Measurements from ENCODE around the gene SHISA9.

Gene SHISA9

DNA sequence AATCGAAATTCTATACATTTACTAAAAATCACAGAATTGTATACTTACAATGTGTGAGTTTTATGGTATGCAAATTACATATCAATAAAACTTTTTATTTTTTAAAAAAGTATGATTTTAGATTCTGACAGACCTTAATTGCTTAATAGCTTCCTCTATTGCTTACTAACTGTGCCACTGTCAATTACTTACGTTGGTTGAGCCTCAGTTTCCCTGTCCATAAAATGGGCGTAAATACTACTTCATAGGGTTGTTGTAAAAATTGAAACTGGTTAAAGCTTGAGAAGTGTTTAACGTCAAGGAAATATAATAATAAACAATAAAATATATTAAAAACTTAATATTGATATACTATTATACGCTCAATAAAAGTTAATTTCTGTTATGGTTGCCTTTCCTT lies 203.4 kb downstream of the SHISA9 start:
- H3K4me3 ChIP-seq (ENCODE audit: low read depth, low read length): no peak overlapping the region
- no peak for DNase-seq (ENCODE audit: low read depth)
- TF ChIP-seq, protein P1, sequence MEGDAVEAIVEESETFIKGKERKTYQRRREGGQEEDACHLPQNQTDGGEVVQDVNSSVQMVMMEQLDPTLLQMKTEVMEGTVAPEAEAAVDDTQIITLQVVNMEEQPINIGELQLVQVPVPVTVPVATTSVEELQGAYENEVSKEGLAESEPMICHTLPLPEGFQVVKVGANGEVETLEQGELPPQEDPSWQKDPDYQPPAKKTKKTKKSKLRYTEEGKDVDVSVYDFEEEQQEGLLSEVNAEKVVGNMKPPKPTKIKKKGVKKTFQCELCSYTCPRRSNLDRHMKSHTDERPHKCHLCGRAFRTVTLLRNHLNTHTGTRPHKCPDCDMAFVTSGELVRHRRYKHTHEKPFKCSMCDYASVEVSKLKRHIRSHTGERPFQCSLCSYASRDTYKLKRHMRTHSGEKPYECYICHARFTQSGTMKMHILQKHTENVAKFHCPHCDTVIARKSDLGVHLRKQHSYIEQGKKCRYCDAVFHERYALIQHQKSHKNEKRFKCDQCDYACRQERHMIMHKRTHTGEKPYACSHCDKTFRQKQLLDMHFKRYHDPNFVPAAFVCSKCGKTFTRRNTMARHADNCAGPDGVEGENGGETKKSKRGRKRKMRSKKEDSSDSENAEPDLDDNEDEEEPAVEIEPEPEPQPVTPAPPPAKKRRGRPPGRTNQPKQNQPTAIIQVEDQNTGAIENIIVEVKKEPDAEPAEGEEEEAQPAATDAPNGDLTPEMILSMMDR (conservative IDR thresholded peaks at IDR 0.05; ENCODE audit: low read depth, low read length): no peak

DNA sequence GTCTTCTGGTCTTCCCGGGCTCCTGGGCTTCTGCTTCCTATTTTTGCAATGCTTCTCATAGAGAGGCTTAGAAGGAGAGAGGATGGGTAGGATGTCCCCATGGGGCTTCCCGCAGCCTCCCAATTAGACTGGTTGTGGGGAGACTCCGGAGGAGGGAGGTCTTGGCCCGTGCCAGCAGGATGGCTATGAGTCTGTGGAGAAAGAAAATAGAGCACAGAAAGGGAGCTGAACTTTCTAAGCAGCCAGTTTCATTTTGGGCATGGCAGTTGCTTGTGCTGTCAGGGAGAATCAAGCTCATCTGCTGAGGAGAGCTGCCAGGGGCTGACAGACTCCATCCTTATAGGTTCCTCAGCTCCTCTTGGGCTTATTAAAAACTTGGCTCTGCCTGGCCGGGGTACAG lies 204.0 kb downstream of the SHISA9 start:
- no peak overlapping the region for H3K4me3 ChIP-seq (ENCODE audit: low read depth, low read length)
- TF ChIP-seq, protein P1 (conservative IDR thresholded peaks at IDR 0.05; ENCODE audit: low read depth, low read length): no peak
- DNase-seq (ENCODE audit: low read depth): no peak

DNA sequence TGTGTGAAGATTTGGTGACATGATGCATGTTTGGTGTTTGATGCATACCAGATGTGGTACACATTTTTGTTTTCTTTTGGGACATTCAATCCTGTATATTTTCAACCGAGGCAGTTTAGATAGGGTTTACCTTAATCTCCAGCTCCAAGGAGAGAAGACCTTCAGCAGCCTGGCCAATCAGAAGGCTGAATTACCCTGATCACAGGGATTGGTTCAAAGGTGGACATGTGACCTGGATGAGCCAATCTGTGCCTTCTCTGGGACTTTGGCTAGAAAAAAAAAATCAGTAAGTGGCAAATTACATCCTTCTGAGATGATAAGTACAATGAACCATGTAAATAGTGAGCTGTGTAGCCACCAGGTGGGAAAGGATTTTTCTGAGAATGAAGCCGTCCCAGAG lies 205.1 kb downstream of the SHISA9 start:
- no peak overlapping the region for H3K4me3 ChIP-seq (ENCODE audit: low read depth, low read length)
- DNase-seq (ENCODE audit: low read depth): no peak
- TF ChIP-seq, protein P1 (conservative IDR thresholded peaks at IDR 0.05; ENCODE audit: low read depth, low read length): no peak

DNA sequence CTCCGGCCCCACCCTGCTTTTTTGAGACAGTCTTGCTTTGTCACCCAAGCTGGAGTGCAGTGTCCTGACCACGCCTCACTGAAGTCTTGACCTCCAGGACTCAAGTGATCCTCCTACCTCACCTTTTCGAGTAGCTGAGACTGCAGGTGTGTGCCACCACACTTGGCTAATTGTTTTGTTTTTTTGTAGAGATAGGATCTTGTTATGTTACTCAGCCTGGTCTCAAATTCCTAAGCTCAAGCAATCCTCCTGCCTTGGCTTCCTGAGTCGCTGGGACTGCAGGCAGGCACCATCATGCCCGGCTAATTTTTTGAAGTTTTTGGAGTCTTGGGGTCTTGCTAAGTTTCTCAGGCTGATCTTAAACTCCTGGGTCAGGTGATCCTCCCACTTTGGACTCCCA lies 206.7 kb downstream of the SHISA9 start:
- no peak overlapping the region for H3K4me3 ChIP-seq (ENCODE audit: low read depth, low read length)
- TF ChIP-seq, protein P1 (conservative IDR thresholded peaks at IDR 0.05; ENCODE audit: low read depth, low read length): no peak
- no peak for DNase-seq (ENCODE audit: low read depth)

DNA sequence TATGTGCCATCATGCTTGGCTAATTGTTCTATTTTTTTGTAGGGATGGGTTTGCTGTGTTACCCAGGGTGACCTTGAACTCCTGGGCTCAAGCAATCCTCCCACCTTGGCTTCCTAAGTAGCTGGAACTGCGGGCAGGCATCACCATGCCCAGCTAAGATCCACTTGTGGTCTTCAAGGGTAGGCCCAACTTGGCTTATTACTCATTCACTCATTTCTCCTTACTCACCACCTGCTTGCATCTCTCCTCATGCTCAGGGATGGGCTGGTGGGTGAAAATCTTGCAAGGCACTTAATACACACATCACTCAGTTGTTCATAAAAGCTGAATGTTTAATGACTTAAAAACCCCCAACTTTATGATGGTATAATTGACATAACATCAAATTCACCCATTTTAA lies 207.8 kb downstream of the SHISA9 start:
- DNase-seq (ENCODE audit: low read depth): no peak
- TF ChIP-seq, protein P1 (conservative IDR thresholded peaks at IDR 0.05; ENCODE audit: low read depth, low read length): no peak
- H3K4me3 ChIP-seq (ENCODE audit: low read depth, low read length): no peak overlapping the region

DNA sequence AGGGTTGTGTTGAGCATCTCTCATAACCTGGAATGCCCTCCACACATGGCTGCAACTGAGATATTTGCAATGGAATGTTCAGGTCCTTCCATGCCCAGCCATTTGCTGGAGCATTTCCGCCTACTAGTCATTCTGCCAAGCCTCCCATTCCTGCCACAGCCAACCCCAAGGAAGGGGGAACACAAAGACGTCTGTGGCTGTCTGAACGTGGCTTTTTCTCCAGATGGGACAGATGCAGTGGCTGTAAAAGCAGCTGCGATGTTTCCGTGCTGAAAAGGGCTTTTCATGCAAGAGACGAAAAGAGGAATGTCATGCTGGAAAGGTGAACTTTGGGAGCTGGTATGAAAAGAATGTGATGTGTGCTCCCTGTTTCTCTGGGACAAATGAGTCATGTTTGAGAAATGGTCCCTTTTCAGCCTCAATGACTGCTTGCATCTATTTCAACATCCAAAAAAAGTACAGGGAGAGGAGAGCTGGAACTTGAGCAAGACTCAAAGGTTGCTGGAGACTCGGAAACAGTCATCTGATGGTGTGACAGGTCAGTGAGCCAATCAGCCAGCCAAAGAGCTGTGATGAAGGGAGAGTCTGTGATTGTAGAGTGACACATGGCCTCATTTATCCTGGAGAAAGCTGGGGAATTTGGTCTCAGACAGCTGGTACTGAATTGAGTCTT lies 208.9 kb downstream of the SHISA9 start:
- no peak overlapping the region for H3K4me3 ChIP-seq (ENCODE audit: low read depth, low read length)
- TF ChIP-seq, protein P1 (conservative IDR thresholded peaks at IDR 0.05; ENCODE audit: low read depth, low read length): no peak
- DNase-seq (ENCODE audit: low read depth): peak; percentile 4

DNA sequence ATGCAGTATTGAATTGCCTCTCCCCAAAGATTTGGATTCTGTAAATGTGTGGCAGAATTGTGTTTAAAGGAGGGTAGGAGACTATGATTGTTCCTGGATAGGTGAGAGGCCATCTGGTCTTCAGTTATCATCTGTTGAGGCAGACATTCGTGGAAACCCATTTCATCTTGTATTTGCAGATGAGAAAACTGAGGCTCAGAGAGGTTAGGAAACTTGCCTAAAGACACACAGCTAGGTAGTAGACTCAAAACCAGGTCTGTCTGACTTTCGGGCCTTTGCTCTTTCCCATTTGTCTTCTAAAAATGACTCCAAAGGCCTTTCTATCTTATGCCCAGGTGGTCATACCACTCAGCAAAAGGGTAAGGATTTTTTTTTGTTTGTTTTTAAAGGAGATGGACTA lies 210.3 kb downstream of the SHISA9 start:
- TF ChIP-seq, protein P1 (conservative IDR thresholded peaks at IDR 0.05; ENCODE audit: low read depth, low read length): no peak
- H3K4me3 ChIP-seq (ENCODE audit: low read depth, low read length): no peak overlapping the region
- no peak for DNase-seq (ENCODE audit: low read depth)

Data from choroid plexus epithelial cell (primary cell).